ENCODE results near the gene SPATA20.

Gene SPATA20

DNA sequence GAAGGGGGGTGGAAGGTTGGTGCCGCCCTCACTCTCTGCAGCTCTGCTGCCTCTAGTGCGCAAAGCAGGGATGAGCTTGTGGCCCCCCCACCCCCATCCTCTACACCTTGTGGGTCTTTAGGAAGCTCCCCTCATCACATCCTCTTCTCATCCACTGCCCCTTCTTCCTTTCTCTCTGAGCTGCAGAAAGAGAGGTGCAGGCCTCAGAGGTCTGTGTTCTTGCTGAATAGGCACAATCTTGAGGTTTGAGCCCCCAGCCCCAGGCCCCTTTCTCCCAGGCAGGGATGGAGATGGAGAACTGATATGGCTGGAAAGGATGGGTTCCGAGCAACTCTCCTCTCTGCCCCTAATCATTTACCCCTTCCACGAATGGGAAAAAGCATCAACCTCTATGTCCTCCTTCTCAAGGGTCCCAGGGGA, 16.1 kb downstream of the SPATA20 start:
- peaks cover 100% of the 10 kb centered on the region for H3K27me3 Mint-ChIP-seq
- H3K36me3 Mint-ChIP-seq, result no peaks in the 10 kb centered on the region
- H3K9me3 Mint-ChIP-seq, result no peaks in the 10 kb centered on the region
- CTCF ChIA-PET, result interaction anchor here (1.0 to 1.5 kb wide), 3 partner anchors 10 to 132 kb away, joined by 3 read pairs; no protein-coding TSS in a partner anchor
- no peak overlapping the region for H3K4me3 Mint-ChIP-seq
- H3K4me1 Mint-ChIP-seq, result peaks cover 18% of the 10 kb centered on the region
- DNase-seq, result no peak
- no peak overlapping the region for H3K27ac Mint-ChIP-seq

DNA sequence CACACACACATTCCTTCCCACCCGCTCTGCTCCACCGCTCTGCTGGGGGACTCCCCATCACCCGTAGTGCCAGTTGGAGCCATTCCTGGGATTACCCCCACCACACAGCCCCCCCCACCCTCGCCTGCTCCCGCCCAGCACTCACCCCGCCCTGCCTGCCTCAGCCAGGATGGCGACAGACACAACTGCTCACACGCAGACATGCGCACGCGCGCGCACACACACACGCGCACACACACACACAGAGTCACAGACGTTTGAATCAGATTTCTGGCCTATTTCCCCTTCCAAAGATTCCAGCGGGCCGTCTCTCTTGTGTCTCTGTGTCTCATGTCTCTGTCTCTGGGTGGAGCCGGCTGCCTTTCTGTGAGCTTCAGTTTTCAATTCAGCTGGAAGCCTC, 17.9 kb downstream of the SPATA20 start:
- Mint-ChIP-seq H3K4me3 (no peak overlapping the region), H3K27me3 (peaks cover 100% of the 10 kb centered on the region), H3K36me3 (no peaks in the 10 kb centered on the region), H3K4me1 (peaks cover 13% of the 10 kb centered on the region), H3K9me3 (no peaks in the 10 kb centered on the region), H3K27ac (no peak overlapping the region)
- no peak for DNase-seq
- CTCF ChIA-PET, result interaction anchor here (1.1 kb wide), 1 partner anchor 10 kb away, joined by 4 read pairs; no protein-coding TSS in a partner anchor

DNA sequence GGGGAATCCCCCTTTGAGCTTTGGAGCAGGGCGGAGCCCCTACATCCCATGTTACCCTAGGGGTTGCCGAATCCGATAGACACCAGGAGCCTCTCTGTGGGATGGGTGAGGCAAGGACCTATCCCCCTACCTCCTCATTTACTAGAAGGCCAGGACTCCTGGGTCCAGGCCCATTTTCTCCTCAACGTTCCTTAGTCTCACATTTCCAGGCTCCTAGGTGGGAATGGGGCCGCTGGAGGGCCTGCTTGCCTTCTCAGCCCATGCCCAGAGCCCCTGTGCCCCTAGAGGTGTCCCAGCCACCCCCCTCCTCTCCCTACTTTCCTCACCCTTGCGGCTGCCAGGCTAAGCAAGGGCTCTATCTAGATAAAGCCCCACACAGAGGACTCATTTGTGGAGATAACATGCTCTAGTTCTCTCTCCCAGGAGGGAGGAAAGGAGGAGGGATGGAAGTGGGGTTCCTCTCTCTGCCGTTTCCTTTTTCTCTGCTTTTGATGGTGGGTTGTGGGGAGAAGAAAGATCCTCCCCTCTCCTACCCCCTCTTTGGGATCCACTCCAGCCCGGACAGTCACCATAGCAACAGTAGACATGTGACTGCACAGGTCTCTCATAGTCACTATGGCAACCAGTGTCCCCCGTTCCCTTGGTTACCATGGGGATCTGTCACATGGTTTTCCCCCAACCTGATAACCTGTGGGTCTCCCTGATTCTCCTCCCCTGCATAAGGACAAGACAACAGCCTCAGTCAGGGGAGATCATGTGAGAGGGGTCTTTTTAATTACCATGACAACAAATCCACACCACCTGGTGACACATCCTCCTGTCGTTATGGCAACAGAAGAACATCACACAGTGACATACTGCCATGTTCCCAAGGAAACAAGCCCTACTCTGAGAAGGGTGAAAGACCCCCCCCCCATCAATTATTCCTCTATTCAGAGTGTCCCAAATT, 18.7 kb downstream of the SPATA20 start:
- Mint-ChIP-seq H3K27ac (no peak overlapping the region), H3K4me3 (no peak overlapping the region), H3K4me1 (peaks cover 9% of the 10 kb centered on the region), H3K27me3 (peaks cover 99% of the 10 kb centered on the region), H3K9me3 (no peaks in the 10 kb centered on the region), H3K36me3 (no peaks in the 10 kb centered on the region)
- CTCF ChIA-PET, result interaction anchor here (1.1 kb wide), 1 partner anchor 10 kb away, joined by 4 read pairs; no protein-coding TSS in a partner anchor
- no peak for DNase-seq

DNA sequence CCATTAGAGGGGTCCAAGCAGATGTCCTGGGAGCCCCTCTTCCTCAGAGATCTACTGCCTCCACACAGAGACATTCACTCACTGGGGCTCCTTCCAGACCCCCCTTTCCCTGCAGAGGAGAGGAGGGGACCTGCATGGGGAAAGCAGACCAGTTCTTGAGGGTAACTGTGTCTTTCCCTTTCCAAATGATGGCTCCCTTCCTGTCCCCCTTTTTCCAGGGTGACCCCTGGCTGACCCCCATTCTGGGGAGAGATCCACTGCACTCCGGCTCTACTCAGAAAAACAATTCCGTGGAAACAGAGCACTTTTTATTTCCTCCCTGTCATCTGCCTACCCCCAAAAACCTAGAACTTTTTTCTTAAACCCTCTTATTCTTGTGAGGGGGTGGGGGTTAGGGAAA, 19.9 kb downstream of the SPATA20 start:
- H3K4me3 Mint-ChIP-seq, result no peak overlapping the region
- no peak for DNase-seq
- CTCF ChIA-PET, result no interaction called here
- no peak overlapping the region for H3K27ac Mint-ChIP-seq
- no peaks in the 10 kb centered on the region for H3K36me3 Mint-ChIP-seq
- no peaks in the 10 kb centered on the region for H3K9me3 Mint-ChIP-seq
- peaks cover 9% of the 10 kb centered on the region for H3K4me1 Mint-ChIP-seq
- peaks cover 97% of the 10 kb centered on the region for H3K27me3 Mint-ChIP-seq

DNA sequence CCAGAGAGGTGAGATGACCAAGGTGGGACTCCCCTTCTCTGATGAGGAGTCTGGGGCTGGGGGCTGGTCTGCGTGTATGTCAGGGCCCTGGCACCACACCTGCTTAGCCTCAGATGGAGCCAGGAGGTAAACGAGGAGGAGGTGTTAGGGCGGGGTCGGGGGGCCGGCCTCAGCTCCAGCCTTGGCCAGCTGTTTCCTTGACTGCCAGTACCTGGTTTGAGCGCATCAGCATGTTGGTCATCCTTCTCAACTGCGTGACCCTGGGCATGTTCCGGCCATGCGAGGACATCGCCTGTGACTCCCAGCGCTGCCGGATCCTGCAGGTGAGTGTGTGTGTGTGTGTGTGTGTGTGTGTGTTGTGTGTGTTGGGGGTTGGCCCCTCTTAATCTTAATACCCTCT, 21.7 kb downstream of the SPATA20 start:
- no peak overlapping the region for H3K4me3 Mint-ChIP-seq
- H3K27ac Mint-ChIP-seq, result no peak overlapping the region
- no peak for DNase-seq
- peaks cover 89% of the 10 kb centered on the region for H3K27me3 Mint-ChIP-seq
- CTCF ChIA-PET, result no interaction called here
- peaks cover 4% of the 10 kb centered on the region for H3K4me1 Mint-ChIP-seq
- H3K9me3 Mint-ChIP-seq, result no peaks in the 10 kb centered on the region
- H3K36me3 Mint-ChIP-seq, result no peaks in the 10 kb centered on the region

DNA sequence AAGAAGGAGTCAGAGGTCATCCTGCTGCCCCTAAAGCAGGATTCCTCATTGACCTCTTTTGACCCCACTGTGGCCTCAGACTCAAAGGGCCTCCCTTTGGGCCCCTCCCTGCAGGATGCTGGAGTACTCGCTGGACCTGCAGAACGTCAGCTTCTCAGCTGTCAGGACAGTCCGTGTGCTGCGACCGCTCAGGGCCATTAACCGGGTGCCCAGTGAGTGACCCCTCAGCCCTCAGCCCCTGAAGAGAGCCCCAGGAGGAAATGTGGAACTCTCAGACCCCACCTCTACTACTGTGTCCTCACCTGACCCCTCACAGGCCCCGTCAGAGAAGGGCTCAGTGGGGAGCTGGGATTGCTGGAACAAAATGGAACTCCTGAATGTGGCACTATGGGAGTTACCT, 22.6 kb downstream of the SPATA20 start:
- Mint-ChIP-seq H3K9me3 (no peaks in the 10 kb centered on the region), H3K4me1 (peaks cover 2% of the 10 kb centered on the region), H3K4me3 (no peak overlapping the region), H3K27me3 (peaks cover 80% of the 10 kb centered on the region), H3K27ac (no peak overlapping the region), H3K36me3 (no peaks in the 10 kb centered on the region)
- no peak for DNase-seq
- CTCF ChIA-PET, result no interaction called here

DNA sequence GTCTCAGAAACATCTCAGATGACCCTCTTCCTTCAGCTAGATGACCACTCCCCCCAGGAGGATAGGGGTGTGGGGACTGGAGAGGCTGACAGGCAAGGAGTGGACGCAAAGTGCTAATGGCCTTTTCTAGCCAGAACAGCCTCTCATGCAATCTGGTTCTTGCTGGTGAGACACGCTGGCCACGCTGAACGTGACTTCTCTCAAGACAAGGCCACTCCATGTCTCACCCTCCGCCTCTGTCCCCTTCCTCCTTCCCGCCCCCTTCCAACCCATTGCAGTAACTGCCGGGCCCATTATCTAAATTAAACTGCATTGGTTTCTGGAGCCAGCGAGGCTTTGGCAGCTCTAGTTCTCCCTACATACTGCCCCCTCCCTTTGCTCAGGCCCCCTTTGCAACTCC, 23.1 kb downstream of the SPATA20 start:
- Mint-ChIP-seq H3K27me3 (peaks cover 76% of the 10 kb centered on the region), H3K27ac (no peak overlapping the region), H3K4me1 (peaks cover under 1% of the 10 kb centered on the region), H3K36me3 (no peaks in the 10 kb centered on the region), H3K9me3 (no peaks in the 10 kb centered on the region), H3K4me3 (no peak overlapping the region)
- CTCF ChIA-PET, result no interaction called here
- no peak for DNase-seq

DNA sequence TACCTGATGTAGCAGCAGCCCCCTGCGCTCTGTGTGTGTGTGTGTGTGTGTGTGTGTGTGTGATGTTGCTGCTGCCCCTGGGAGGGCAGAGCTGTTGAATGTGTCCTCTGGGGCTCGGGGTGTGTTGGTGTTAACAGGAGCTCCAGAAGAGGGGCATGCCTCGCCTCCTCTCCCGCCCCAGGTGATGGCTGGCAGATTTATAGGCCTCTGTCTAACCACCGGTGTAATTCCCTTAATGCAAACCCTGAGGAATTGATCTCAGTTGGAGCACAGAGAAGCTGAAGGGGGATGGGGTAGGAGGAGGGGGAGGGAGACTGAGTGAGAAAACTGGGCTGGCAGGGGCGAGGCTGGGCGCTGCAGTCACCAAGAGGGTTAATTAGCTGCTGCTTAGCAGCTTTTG, 23.6 kb downstream of the SPATA20 start:
- Mint-ChIP-seq H3K36me3 (no peaks in the 10 kb centered on the region), H3K27me3 (peaks cover 71% of the 10 kb centered on the region), H3K4me1 (no peaks in the 10 kb centered on the region), H3K4me3 (no peak overlapping the region), H3K27ac (no peak overlapping the region), H3K9me3 (no peaks in the 10 kb centered on the region)
- CTCF ChIA-PET, result no interaction called here
- DNase-seq, result no peak

DNA sequence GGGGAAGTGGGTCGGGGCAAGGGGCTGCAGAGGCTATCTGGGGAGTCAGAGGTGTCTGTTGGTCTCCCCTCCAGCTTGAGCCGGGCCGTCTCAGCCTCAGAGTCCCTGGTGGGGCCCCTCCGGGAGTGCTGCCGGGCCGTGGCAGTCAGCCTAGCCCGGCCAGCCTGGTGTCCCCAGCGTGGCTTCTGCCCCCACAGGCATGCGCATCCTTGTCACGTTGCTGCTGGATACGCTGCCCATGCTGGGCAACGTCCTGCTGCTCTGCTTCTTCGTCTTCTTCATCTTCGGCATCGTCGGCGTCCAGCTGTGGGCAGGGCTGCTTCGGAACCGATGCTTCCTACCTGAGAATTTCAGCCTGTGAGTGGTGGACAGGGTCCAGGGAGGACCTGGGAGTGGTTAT, 24.7 kb downstream of the SPATA20 start:
- CTCF ChIA-PET, result interaction anchor here (0.8 kb wide), 1 partner anchor 48 kb away, joined by 3 read pairs; no protein-coding TSS in a partner anchor
- DNase-seq, result no peak
- no peaks in the 10 kb centered on the region for H3K36me3 Mint-ChIP-seq

DNA sequence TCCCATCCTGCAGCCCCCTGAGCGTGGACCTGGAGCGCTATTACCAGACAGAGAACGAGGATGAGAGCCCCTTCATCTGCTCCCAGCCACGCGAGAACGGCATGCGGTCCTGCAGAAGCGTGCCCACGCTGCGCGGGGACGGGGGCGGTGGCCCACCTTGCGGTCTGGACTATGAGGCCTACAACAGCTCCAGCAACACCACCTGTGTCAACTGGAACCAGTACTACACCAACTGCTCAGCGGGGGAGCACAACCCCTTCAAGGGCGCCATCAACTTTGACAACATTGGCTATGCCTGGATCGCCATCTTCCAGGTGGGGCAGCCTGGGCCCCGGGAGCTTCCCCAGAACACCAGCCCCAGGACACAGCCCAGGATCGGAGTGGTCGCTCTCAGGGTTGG, 25.6 kb downstream of the SPATA20 start:
- H3K27ac Mint-ChIP-seq, result no peak overlapping the region
- no peak overlapping the region for H3K4me3 Mint-ChIP-seq
- H3K4me1 Mint-ChIP-seq, result no peaks in the 10 kb centered on the region
- H3K36me3 Mint-ChIP-seq, result no peaks in the 10 kb centered on the region
- DNase-seq, result no peak
- peaks cover 55% of the 10 kb centered on the region for H3K27me3 Mint-ChIP-seq
- no peaks in the 10 kb centered on the region for H3K9me3 Mint-ChIP-seq
- CTCF ChIA-PET, result no interaction called here

More for the DNA sequence above, 24.7 kb downstream of the SPATA20 start:
- Mint-ChIP-seq H3K9me3 (no peaks in the 10 kb centered on the region), H3K4me1 (no peaks in the 10 kb centered on the region), H3K4me3 (no peak overlapping the region), H3K27me3 (peaks cover 61% of the 10 kb centered on the region), H3K27ac (no peak overlapping the region)

DNA sequence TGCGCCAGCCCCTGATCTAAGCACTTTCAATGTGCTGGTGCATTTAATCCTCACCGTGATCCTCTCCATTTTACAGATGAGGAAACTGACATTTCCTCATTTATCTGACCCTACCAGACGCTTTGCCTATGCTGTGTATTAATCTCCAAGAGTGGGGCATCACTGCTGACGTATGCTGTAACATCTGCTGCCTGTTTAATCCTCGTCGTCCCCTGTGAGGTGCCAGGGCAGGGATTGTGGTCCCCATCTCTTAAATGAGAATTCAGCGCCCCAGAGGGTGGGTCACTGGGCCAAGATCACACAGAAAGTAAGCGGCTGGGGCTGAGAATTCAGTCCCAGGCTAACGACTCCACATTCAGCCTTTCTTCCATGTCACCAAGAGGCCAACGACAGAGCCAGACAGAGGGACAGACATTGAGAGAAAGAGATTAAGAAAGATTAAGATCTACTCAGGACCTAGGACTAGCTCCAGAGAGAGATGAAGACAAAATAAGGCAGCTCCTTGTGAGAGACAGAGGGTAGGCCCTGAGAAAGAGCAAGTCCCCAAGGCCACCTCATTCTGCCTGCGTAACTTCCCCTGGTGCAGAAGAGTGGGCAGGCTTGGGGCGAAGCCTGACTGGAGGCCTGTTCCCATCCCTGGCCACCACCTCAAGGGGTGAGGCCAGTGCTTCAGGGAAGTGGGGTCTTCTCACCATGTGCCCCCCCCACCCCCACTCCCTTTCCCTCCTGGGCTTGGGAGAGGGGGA, 27.1 kb downstream of the SPATA20 start:
- no peaks in the 10 kb centered on the region for H3K9me3 Mint-ChIP-seq
- H3K27ac Mint-ChIP-seq, result no peak overlapping the region
- CTCF ChIA-PET, result interaction anchor here (0.6 to 2.3 kb wide), 3 partner anchors 8 to 31 kb away, joined by 3 to 4 read pairs (median 3); no protein-coding TSS in a partner anchor
- H3K4me1 Mint-ChIP-seq, result no peaks in the 10 kb centered on the region
- DNase-seq, result no peak
- H3K36me3 Mint-ChIP-seq, result no peaks in the 10 kb centered on the region
- H3K4me3 Mint-ChIP-seq, result no peak overlapping the region
- peaks cover 49% of the 10 kb centered on the region for H3K27me3 Mint-ChIP-seq

DNA sequence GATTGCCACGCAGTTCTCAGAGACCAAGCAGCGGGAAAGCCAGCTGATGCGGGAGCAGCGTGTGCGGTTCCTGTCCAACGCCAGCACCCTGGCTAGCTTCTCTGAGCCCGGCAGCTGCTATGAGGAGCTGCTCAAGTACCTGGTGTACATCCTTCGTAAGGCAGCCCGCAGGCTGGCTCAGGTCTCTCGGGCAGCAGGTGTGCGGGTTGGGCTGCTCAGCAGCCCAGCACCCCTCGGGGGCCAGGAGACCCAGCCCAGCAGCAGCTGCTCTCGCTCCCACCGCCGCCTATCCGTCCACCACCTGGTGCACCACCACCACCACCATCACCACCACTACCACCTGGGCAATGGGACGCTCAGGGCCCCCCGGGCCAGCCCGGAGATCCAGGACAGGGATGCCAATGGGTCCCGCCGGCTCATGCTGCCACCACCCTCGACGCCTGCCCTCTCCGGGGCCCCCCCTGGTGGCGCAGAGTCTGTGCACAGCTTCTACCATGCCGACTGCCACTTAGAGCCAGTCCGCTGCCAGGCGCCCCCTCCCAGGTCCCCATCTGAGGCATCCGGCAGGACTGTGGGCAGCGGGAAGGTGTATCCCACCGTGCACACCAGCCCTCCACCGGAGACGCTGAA, 28.7 kb downstream of the SPATA20 start:
- no peak overlapping the region for H3K27ac Mint-ChIP-seq
- no peaks in the 10 kb centered on the region for H3K9me3 Mint-ChIP-seq
- no peaks in the 10 kb centered on the region for H3K4me1 Mint-ChIP-seq
- no peak for DNase-seq
- H3K36me3 Mint-ChIP-seq, result no peaks in the 10 kb centered on the region
- peaks cover 37% of the 10 kb centered on the region for H3K27me3 Mint-ChIP-seq
- CTCF ChIA-PET, result interaction anchor here (0.6 to 2.3 kb wide), 4 partner anchors 11 to 100 kb away, joined by 3 to 4 read pairs (median 4); no protein-coding TSS in a partner anchor
- no peak overlapping the region for H3K4me3 Mint-ChIP-seq

DNA sequence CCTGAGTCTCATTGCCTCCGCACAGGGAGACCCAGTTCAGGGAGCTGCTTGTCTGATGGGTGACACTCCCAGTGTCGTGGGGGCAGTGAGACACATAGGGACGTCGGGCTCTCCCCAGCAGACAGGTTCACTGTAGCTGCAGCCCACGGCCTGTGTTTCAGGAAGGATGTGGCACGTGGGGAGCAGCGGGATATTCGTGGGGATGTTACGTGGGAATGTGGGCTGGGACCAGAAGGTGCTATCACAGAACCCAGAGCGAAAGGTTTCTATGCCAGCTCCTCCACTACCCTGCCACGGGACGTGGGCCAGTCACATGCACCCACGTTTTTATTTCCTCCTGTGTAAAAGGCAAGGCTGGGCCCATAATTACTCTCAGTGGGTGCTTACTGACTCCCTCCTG, 29.9 kb downstream of the SPATA20 start:
- CTCF ChIA-PET, result interaction anchor here (1.3 kb wide), 1 partner anchor 20 kb away, joined by 4 read pairs; no protein-coding TSS in a partner anchor
- no peak overlapping the region for H3K27ac Mint-ChIP-seq

DNA sequence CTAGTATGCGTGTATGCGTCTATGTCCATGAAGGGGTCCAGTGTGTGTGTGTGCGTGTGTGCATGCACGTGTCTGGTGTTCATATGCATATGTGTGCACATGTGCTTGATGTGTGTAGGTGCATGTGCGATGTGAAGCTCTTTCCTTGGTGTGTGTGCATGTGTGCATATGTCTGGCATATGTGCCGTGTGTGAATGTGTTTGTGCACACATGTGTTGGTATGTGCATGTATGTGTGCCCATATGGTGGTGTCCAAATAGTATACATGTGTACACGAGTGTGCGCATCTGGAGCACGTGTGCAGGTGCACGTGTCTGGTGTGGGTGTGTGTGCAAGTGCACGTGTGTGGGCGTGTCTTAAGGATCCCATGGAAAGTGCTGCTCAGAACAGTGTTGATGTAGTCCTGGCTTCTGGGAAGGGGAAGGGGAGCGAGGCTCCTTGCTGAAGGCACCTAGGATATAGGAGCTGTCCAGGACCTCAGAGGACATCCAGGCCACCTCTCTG, 30.5 kb downstream of the SPATA20 start:
- no peak overlapping the region for H3K27ac Mint-ChIP-seq
- CTCF ChIA-PET, result interaction anchor here (1.3 kb wide), 1 partner anchor 20 kb away, joined by 4 read pairs; no protein-coding TSS in a partner anchor
- DNase-seq, result no peak
- H3K4me3 Mint-ChIP-seq, result no peak overlapping the region
- H3K4me1 Mint-ChIP-seq, result no peaks in the 10 kb centered on the region
- H3K36me3 Mint-ChIP-seq, result no peaks in the 10 kb centered on the region
- H3K27me3 Mint-ChIP-seq, result peaks cover 39% of the 10 kb centered on the region
- no peaks in the 10 kb centered on the region for H3K9me3 Mint-ChIP-seq

More for the DNA sequence above, 29.9 kb downstream of the SPATA20 start:
- H3K4me1 Mint-ChIP-seq, result no peaks in the 10 kb centered on the region
- no peaks in the 10 kb centered on the region for H3K36me3 Mint-ChIP-seq
- no peak for DNase-seq
- peaks cover 37% of the 10 kb centered on the region for H3K27me3 Mint-ChIP-seq
- H3K4me3 Mint-ChIP-seq, result no peak overlapping the region
- H3K9me3 Mint-ChIP-seq, result no peaks in the 10 kb centered on the region
